Neutrophil (primary cell): ENCODE data around the gene NLRP2B.
"Not testable (repeated sequence)": the region's sequence is repeated elsewhere in the genome, so short reads cannot be mapped to it uniquely, and the experiment has no call there.

Experiments
- H3K27ac ChIP-seq: fragments of 200-600 bp; sonication (generic); 2 replicates; pipeline ENCODE4 v1.5.1; 2016; ENCODE audit warnings: mild to moderate bottlenecking, moderate library complexity
- H3K27me3 ChIP-seq: fragments of 200-600 bp; sonication (generic); 2 replicates; pipeline ENCODE4 v1.6.0; 2016; ENCODE audit warnings: mild to moderate bottlenecking
- H3K36me3 ChIP-seq: fragments of 200-600 bp; sonication (generic); 2 replicates; pipeline ENCODE4 v1.5.1; 2017
- H3K4me1 ChIP-seq, 2 experiments: fragments of 200-600 bp in 1 of 2; sonication (generic) in 1 of 2; 1 replicate in 1 of 2; 2 replicates in 1 of 2; pipeline versions ENCODE4 v1.5.1 to v1.6.1; 2013 to 2016; ENCODE audit warnings: low read depth in 1 of 2, low read length in 1 of 2, mild to moderate bottlenecking in 1 of 2, moderate library complexity in 1 of 2; ENCODE audit not compliant: control insufficient read depth in 1 of 2, insufficient read depth in 1 of 2
- H3K4me3 ChIP-seq, 2 experiments: fragments of 200-600 bp in 1 of 2; sonication (generic) in 1 of 2; 1 replicate in 1 of 2; 2 replicates in 1 of 2; pipeline ENCODE4 v1.5.1; 2013 to 2016; ENCODE audit warnings: low read depth in 1 of 2, low read length in 1 of 2, mild to moderate bottlenecking in 1 of 2, moderate library complexity in 1 of 2
- H3K9me3 ChIP-seq: fragments of 200-600 bp; sonication (generic); 2 replicates; pipeline ENCODE4 v1.5.1; 2016
- CTCF ChIP-seq: fragments of 200-600 bp; sonication (generic); IDR thresholded peaks from 2 replicates; pipeline ENCODE4 v1.5.1; 2016; ENCODE audit warnings: antibody characterized with exemption

The NLRP2B gene

DNA sequence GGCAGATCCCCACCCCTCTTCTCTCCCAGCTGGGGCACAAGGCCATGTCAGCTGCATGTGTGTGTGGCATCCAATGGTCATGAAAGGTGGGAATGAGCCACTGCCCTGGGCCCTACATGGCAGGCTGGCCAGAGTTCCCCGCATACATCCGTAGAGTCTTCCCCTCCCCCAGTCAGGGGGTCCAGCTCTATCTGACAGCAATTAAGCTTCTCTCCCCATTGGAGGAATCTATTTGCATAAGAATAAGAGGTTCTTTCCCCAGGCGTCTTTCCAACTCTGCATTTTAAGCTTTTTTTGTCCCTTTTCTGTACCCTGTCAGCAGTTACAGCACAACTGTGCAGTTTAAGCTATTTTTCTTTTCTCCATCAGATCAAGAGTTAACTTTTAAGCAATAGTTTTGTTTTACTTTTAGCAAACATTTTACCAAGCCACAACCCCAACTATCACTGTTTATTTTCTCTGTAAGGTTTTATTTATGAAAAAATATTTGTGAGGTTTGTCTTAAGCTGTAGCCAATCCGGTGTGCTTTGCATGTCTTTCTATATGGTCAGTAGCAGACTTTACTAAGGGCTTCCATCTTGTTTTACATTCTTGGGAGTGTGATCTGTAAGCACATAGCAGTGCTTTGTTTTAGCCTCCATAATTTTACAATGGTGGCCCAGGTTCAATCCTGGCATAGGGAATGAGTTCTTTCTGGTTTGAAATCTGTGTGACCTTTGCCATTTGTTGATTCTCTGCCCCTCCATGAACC, 28.7 kb downstream of the NLRP2B start:
- Histone ChIP-seq H3K27me3 (no peaks in the 10 kb centered on the region), H3K4me3 (no peak overlapping the region), H3K9me3 (no peaks in the 10 kb centered on the region), H3K27ac (no peak overlapping the region), H3K4me1 (no peaks in the 10 kb centered on the region), H3K36me3 (no peaks in the 10 kb centered on the region)
- no peak for TF ChIP-seq CTCF

DNA sequence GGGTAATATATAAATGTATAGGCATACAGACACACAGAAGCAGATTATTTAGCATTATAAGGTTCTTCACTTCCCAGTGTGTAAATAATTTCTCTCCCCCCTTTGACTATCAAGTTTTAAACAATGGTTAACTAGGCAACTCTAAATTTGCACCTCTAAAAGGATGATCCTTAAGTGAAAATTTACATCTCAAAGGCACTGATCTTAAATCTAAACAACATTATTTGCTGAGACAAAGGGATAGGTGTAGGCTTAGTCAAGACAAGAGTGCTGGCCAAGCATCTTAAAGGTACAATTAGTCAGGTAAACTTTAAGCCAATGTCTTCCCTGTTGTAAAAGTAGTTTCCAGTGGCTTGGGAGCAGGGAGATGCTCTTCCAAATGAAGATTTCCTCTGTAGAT, 33.0 kb downstream of the NLRP2B start:
- H3K27me3 ChIP-seq, result no peaks in the 10 kb centered on the region
- no peak overlapping the region for H3K27ac ChIP-seq
- H3K9me3 ChIP-seq, result no peaks in the 10 kb centered on the region
- no peak for TF ChIP-seq CTCF
- H3K36me3 ChIP-seq, result no peaks in the 10 kb centered on the region
- no peak overlapping the region for H3K4me3 ChIP-seq
- no peaks in the 10 kb centered on the region for H3K4me1 ChIP-seq

DNA sequence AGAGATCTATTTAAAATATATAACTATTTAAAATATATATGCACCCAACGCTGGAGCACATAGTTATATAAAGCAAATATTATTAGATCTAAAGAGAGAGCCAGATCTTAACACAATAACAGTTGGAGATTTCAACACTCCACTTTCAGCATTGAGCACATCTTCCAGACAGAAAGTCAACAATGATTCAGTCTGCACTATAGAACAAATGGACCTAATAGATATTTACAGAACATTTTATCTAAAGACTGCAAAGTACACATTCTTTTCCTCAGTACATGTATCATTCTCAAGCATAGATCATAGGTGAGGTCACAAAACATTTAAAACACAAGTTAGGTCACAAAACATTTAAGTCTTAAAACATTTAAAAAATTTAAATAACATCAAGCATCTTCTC, 36.4 kb downstream of the NLRP2B start:
- Histone ChIP-seq H3K9me3 (no peaks in the 10 kb centered on the region), H3K27ac (no peak overlapping the region), H3K36me3 (no peaks in the 10 kb centered on the region), H3K27me3 (no peaks in the 10 kb centered on the region), H3K4me1 (no peaks in the 10 kb centered on the region), H3K4me3 (no peak overlapping the region)
- TF ChIP-seq CTCF, result no peak

DNA sequence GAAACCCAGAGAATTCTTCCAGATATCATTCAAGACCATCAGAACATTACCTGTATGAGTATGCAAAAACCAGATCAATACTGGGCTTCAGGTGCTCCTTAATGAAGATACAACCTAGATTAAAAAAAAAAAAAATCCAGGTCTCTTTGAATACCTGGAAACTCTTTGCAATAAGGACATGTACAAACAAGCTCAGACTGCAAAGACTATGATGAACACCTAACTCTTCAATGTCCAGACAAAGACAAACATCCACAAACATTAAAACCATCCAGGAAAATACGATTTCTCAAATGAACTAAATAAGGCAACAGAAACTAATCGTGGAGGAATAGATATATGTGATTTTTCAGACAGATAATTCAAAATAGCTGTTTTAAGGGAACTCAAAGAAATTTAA, 38.7 kb downstream of the NLRP2B start:
- H3K27ac ChIP-seq, result no peak overlapping the region
- no peak overlapping the region for H3K4me3 ChIP-seq
- no peaks in the 10 kb centered on the region for H3K27me3 ChIP-seq
- H3K36me3 ChIP-seq, result no peaks in the 10 kb centered on the region
- H3K9me3 ChIP-seq, result no peaks in the 10 kb centered on the region
- no peaks in the 10 kb centered on the region for H3K4me1 ChIP-seq
- TF ChIP-seq CTCF, result no peak

- no peak for TF ChIP-seq CTCF
- H3K4me1 ChIP-seq, result no peaks in the 10 kb centered on the region
- no peak overlapping the region for H3K4me3 ChIP-seq
- no peaks in the 10 kb centered on the region for H3K27me3 ChIP-seq
- no peaks in the 10 kb centered on the region for H3K36me3 ChIP-seq
- no peaks in the 10 kb centered on the region for H3K9me3 ChIP-seq
- H3K27ac ChIP-seq, result no peak overlapping the region
These were observed 39.4 kb downstream of the NLRP2B start for GRCh38 chrX:57640674-57641016.

GRCh38 chrX:57629438-57629837, 50.6 kb downstream of the NLRP2B start:
- H3K4me1 ChIP-seq, H3K27me3 ChIP-seq, H3K27ac ChIP-seq, H3K4me3 ChIP-seq, H3K36me3 ChIP-seq, H3K9me3 ChIP-seq: not testable (repeated sequence)
